Measurements from ENCODE around the gene TBC1D10B. TPM values are rescaled to one million over a fixed set of nuclear protein-coding genes. Genes with fewer than 3 reads are reported as not detected.

The TBC1D10B gene, protein sequence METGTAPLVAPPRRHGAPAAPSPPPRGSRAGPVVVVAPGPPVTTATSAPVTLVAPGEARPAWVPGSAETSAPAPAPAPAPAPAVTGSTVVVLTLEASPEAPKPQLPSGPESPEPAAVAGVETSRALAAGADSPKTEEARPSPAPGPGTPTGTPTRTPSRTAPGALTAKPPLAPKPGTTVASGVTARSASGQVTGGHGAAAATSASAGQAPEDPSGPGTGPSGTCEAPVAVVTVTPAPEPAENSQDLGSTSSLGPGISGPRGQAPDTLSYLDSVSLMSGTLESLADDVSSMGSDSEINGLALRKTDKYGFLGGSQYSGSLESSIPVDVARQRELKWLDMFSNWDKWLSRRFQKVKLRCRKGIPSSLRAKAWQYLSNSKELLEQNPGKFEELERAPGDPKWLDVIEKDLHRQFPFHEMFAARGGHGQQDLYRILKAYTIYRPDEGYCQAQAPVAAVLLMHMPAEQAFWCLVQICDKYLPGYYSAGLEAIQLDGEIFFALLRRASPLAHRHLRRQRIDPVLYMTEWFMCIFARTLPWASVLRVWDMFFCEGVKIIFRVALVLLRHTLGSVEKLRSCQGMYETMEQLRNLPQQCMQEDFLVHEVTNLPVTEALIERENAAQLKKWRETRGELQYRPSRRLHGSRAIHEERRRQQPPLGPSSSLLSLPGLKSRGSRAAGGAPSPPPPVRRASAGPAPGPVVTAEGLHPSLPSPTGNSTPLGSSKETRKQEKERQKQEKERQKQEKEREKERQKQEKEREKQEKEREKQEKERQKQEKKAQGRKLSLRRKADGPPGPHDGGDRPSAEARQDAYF
- total RNA-seq: 40.4 and 40.9 TPM in 2 replicates

DNA sequence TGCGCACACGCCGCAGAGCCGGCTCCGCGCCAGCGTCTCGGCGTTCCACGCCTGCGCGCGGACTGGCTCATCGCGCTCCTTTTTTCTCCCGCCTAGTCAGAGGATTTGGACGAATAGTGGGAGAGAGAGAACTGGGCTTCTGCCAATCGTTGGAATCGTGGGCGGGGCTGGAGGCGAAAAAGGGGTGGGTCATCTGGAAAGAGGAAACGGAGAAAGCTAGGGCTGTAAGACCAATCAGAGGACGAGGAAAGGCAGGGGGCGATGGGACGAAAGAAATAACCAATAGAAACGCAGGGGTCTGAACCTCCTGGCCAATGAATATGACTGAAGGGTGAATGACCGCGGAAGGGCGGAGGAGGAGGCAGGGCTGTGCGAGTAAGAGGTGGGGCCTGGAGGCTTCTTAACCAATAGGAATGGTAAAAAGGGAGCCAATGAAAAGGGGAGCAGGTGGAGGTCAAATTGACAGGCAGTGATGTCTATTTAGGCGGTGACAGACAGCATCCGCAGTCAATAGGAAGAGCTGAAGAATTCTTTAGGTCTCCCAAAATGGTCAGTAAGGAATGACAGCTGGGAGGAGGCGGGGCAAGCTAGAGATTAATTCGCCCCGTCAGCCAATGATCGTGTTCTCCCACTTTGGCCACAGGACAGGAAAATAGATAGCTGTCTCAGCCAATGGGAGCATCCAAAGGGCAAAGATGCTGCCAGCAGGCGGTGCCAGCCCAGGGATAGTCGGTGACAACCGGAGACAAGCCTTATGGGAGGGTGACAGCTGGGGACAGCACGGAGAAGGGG lies at the start of gene TBC1D10B:
Gene TBC1D10B, minus strand, starts transcription at position 39 of the 792 bp plus-strand sequence. CDS start 311 bp downstream, outside the sequence.

DNA sequence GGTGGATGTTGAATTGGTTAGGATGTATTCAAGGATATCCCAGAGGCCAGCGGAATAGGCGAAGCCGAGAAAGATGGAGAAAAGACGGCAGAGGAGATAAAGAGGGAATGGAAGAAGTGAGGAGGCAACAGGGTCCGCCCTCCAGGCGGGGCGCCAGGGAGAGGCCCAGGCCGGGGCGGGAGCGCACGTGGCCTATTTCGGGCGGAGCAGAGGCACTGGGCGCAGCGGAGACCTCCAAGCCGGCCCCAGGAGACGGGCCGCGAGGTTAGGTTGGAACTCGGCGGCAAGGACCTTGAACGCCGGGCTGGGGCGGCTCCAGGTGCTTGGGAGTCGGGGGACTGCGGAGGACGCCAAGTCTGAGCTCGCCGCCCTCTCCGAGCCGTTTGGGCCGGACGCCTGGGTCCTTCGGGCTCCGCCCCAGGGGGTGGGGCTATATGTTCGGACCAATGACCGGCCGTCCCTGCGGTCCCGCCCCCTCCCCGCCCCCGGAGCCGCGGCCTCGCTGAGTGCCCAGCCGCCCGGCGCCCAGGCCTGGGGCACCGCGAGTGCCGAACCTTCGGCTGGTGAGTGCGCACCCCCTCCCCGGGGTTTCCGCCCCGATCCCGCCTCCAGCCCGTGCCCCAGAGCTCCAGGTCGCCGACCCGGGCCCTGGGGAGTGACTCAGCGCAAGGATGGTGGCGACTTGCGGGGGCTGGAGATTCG lies 37.0 kb upstream of the TBC1D10B start, which contains the start of gene ZNF771:
Gene ZNF771, plus strand, starts transcription at position 505 of the 702 bp plus-strand sequence. CDS start 448 bp downstream, outside the sequence.

DNA sequence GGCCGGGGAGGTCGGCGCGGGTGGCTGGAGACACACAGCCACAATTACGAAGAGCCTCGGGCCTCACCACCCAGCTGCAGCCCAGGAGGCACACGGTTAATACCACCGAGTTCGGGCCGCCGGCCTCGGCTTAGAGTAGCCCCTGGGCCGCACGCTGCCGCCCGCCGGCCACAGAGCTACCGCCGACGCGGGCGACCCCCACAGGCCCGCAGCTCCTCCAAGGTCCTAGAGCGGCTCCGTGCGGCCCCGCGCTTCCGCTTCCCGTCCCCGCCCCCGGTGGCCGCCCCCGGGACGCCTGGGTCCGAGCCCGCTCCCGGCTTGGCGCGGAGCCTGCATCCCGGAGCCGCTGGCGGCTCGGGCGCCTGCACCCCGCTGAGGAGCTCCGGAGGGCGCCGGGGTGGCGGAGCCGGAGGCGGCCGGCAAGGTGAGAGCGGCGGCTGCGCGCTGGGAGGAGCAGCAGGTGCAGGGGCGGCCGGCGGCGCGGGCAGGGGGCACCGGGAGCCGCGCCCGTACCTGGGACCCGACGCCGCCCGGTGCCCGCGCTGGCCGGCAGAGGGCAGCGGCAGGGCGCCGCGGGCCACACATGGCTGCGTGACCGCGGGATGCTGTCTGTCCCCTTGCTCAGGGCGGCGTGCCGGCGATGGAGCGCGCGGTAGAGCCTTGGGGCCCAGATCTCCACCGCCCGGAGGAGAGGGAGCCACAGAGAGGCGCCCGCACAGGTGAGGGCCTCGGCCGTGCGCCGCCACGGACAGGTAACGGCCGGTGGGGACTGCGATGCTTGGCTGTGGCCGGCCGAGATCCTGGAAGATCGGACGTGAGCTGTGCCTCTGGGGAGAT lies 25.1 kb upstream of the TBC1D10B start, which contains the start of gene ZNF48:
Gene ZNF48, plus strand, starts transcription at position 266 of the 837 bp plus-strand sequence. Its CDS starts 375 bp downstream, at position 641.

DNA sequence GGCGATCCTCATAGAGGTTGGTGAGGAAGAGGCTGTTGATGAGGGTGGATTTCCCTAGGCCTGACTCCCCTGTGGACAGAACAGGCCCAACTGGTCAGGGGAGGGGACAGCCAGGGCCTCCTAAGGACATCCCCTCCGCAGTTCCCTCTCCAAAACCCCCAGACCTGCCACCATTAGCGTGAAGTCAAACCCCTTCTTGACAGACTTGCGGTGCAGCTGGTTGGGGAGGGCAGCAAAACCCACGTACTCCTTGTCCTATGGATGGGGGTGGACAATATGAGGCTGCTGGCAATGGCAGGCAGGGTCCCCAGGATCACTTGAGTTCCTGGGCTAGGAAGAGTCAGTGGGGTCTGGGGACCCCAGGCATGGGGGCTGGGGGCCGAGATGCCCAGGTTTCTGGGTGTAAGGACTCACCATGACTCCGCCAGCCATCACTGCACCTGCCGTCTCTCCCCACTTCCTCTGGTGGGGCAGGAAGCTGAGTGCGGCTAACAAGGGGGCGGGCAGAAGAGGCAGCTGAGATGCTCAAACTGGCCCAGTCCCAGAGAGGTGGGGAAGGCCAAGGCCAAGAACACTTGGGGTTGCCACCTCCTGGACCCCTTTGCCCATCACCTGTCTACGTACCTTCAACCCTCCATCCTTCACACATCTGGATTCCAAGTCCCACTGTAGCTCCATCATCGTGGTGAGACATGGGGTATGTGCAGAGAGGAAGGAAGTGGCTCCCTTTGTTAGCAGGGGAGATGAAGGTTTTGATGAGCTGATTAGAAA lies 12.0 kb upstream of the TBC1D10B start, which contains the start of gene SEPTIN1:
Gene SEPTIN1, minus strand, starts transcription at position 451 of the 771 bp plus-strand sequence. Its CDS starts 19 bp downstream, at position 432.

DNA sequence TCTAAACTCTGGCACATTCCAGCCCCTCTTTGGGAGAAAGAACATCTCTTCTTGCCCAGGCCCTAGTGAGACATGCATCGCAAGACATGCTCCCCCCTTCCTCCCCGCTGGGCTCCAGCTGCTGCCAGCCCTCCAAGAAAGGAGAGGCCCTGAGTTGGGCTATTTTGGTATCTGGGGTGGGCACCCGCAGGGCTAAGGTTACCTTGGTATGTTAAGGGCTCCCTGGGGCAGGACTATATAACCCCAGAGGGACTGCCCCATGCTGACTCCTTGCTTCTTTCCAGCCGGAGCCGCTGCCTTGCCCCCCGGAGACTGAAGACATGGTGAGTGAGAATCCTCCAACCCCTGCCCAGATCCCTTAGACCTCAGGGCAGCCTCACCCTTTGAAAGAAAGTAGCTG lies 4.2 kb upstream of the TBC1D10B start, which contains the start of gene MYL11:
Gene MYL11, plus strand, starts transcription at position 265 of the 400 bp plus-strand sequence. Its CDS starts 56 bp downstream, at position 321.

DNA sequence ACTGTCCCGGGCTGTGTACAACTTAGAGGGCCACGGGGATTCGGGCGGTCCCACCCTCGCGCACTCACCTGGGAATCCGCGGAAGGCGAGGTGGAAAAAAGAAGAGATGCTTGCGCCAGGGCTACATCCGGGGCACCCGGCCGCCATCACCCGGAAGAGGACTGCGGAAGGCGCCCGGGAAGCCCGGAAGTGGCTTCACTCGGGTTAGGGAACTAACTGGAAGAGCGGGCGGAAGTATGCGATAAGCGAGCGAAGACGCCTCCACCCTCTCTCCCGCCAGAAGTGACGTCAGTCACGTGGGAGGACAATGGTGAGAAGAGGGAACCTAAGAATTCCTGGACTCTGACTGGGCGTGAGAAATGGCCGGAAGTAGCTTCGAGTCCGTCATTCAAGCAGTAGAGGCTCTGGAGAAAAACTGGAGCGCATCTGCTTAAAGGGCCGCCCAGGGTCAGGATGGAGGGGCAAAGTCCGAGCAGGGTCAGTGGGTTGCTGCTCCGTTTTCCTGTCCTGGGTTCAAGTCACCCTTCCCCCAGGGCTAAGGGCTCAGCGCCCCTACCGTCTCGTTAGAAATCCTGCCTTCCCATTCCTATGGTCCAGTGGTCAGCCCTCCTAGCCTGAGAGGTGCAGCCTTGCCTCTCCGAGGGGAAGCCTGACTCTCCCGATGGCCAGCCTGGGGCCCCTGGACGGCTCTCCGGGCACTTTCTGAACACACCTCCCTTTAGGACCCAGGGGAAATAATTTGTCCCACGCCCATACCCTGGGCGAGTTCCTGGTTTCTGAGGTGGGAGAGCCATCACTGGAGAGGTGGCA lies 14.9 kb downstream of the TBC1D10B start, which contains the start of gene CD2BP2:
Gene CD2BP2, minus strand, starts transcription at position 165 of the 810 bp plus-strand sequence. CDS start 627 bp downstream, outside the sequence.

Other genes starting within 250 kb of the TBC1D10B start
- gene MAPK3, start 247.3 kb downstream of the TBC1D10B start, total RNA-seq: 75.4 and 127 TPM in 2 replicates
- gene CORO1A, start 186.9 kb downstream of the TBC1D10B start, total RNA-seq: 9.1 and 13.5 TPM in 2 replicates
- 220 and 267 TPM in 2 replicates for gene BOLA2B, start 176.8 kb downstream of the TBC1D10B start, total RNA-seq
- gene SLX1A, start 176.6 kb downstream of the TBC1D10B start, total RNA-seq: 64.3 and 179 TPM in 2 replicates
- gene SULT1A3, start 171.2 kb downstream of the TBC1D10B start, total RNA-seq: 7.4 and 18.7 TPM in 2 replicates
- gene NPIPB13, start 122.0 kb downstream of the TBC1D10B start, total RNA-seq: 0.13 and 0.64 TPM in 2 replicates
- gene CD2BP2, start 15.2 kb downstream of the TBC1D10B start, total RNA-seq: 46.3 and 53.2 TPM in 2 replicates
- 21.2 TPM in 1 of 2 replicates, not detected in the other for gene MYL11, start 4.3 kb upstream of the TBC1D10B start, total RNA-seq
- gene SEPTIN1, start 12.1 kb upstream of the TBC1D10B start, total RNA-seq: 0.32 TPM in 1 of 2 replicates, not detected in the other
- 9.6 and 10.1 TPM in 2 replicates for gene ZNF48, start 24.9 kb upstream of the TBC1D10B start, total RNA-seq
- gene ZNF771, start 37.1 kb upstream of the TBC1D10B start, total RNA-seq: 14.0 and 26.6 TPM in 2 replicates
- gene DCTPP1, start 59.5 kb upstream of the TBC1D10B start, total RNA-seq: 12.5 and 34.5 TPM in 2 replicates
- gene SEPHS2, start 75.4 kb upstream of the TBC1D10B start, total RNA-seq: 27.3 and 34.8 TPM in 2 replicates
- not detected in 2 replicates for gene ITGAL, start 102.2 kb upstream of the TBC1D10B start, total RNA-seq
- gene ZNF768, start 156.1 kb upstream of the TBC1D10B start, total RNA-seq: 31.4 and 34.0 TPM in 2 replicates
- 10.5 and 14.0 TPM in 2 replicates for gene ZNF747, start 164.4 kb upstream of the TBC1D10B start, total RNA-seq
- 7.1 and 17.6 TPM in 2 replicates for gene ZNF764, start 187.9 kb upstream of the TBC1D10B start, total RNA-seq
- 7.7 and 10.6 TPM in 2 replicates for gene ZNF688, start 201.2 kb upstream of the TBC1D10B start, total RNA-seq
- gene ZNF785, start 215.2 kb upstream of the TBC1D10B start, total RNA-seq: 2.2 and 9.3 TPM in 2 replicates
- gene ZNF689, start 239.9 kb upstream of the TBC1D10B start, total RNA-seq: 6.3 and 9.3 TPM in 2 replicates